GM21526 (cell line): ENCODE measurements around the gene ASB3.
"Not testable (repeated sequence)": the region's sequence is repeated elsewhere in the genome, so short reads cannot be mapped to it uniquely, and the experiment has no call there.

Source experiments
- ATAC-seq: cut with Tn5 transposase; IDR thresholded peaks from one replicate; pipeline ENCODE4 v1.9.1; 2021; ENCODE audit warnings: moderate library complexity; ENCODE audit not compliant: unreplicated experiment, low FRiP score

The ASB3 gene

DNA sequence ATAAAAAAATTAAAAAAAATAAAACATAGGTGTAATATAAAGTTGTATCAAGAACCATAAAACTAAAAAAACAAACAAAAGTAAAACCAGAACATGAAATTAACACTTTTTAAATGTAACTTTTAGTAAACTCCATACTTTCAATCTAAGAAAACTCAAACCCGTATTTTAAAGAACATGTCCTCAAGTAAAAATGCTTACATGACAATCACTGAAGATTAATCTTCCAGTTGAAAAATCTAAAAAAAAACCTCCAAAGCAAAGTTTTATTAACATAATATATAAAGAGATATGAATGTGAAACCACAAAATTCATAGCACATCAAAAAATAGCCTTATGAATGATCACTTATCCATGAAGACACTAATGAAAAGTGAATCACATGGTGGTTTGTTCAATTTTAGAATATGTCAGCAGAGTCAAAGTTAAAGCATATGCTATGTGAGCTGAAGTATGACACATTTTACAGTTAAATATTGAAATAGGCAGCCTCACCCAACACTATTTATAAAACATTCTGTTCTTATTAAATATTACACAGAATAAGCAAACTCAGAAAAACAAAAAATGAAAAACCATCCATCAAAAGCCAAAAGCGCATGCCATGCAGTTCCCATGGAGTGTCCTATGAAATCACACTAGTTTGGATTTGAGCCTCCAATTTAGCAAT is 42.2 kb downstream of the ASB3 start:
- no peak for ATAC-seq

DNA sequence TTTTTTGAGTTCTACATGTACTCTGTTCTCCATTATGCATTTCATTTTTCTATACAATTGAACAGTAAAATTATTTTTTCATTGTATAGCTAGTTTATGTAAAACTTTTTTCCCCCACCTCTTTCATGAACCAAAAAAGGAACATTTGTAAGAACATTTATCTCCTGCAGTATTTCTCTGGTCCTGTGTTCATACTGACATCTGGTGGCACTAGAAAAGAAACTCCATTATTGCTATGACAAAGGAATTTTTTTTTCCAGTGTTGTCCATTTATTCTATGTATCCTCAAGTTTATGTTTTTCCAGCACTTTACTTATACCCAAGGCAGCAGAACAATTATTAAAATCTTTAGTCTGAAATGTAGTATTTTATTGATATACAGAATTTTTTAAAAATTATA is 46.6 kb downstream of the ASB3 start:
- no peak for ATAC-seq

DNA sequence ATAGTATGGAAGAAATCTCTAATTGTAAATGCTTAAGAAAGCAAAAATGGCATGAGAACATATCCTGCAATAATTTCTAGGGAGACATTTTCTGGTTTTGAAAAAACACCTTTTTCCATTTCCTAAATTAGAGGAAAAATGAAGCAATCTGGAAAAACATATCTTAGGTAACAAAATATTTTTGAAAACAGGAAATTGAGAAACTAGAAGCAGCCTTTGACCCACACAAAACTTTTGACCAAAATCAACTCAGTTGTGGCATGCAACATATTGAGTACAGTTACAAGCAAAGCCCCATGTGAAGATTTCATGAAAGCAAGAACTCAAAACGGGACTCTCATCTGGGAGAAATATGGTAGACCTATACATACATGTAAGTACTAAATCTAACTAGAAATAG is 47.7 kb downstream of the ASB3 start:
- ATAC-seq, result no peak

DNA sequence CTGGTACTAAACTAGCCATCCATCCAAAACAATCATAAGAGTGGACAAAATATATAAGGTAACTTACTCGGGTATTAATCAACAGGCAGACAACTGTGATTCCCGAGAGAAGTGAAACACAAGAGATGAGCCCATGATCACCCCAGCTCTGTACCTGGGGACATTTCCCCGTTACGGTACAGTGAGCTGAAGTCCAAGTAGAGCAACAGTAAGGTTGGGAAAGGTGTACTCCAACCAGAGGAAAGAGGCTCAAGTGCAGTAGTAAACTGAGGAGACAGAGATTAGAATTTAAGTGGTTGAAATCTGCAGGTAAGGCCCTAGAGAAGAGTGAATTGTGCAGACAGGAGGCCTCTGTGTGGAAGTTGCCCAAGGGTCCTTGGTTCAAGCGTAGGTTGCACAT is 49.7 kb downstream of the ASB3 start:
- ATAC-seq, result no peak

DNA sequence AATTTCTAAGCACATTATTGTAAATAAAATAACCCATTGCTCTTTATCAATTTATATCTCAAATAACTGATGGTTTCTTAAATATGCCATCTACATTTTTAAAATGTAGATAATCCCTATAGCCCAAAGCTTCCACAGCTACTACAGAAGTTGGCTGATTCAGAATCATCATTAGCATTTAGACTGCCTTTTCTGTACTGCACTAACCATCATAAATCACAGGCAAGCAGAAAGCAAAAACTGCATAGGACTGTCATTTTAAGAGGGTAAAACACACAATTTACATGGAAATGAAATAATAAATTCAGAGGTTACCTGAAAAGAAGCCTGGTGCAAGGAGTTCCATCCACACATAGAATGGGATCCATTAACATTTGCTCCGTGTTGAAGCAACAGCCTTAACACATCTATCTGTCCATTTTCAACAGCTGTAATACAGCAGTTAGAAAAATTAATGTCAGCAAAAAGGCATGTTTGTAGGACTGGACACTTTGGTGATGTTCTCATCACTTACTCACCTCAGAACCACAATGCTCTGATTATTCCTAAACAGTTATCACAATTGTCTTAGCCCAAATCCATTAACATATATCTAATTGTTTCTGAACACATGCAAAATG is 57.5 kb downstream of the ASB3 start:
- ATAC-seq, result no peak

DNA sequence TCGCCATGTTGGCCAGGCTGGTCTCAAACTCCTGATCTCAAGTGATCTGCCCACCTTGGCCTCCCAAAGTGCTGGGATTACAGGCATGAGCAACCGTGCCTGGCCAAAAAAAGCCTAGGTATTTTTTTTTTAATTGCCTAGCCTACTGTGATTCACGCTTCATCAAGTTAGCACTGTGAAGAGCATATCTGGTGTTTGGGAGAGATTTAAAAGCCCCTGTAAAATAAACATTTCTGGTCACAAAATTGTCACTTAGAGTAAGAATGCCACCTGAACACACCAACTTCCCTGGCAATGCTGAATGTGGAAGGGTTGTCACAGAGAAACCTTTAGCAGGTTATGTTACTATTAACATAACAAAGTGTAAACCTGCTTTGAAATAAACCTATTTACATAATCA is 58.8 kb downstream of the ASB3 start:
- no peak for ATAC-seq

DNA sequence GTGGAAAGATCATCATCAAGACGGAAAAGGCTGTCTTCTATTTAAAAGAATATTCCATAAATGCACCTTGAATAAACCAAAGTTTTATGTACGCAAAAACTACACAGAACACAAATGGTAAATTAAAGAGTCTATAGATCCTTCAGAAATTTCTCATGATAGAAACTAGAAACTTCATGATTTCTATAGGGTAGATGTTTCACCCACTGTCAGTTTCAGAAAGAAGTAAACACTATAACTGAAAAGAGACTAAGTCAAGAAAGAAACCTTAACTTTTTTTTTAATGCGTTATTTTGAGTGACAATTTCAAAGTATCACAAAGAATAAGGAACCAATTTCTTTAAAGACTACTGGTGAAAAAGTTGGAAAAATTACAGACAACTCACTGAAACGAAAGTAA is 61.1 kb downstream of the ASB3 start:
- no peak for ATAC-seq

DNA sequence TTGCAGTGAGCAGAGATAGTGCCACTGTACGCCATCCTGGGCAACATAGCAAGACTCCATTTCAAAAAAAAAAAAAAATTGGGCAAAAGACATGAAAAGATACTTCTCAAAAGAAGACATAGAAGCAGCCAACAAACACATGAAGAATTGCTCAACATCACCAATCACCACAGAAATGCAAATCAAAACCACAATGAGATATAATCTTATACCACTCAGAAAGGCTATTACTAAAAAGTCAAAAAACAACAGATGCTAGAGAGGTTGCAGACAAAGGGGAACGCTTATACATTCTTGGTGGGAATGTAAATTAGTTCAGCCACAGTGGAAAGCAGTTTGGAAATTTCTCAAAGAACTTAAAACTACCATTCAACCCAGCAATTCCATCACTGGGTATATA is 62.2 kb downstream of the ASB3 start:
- ATAC-seq, result no peak

DNA sequence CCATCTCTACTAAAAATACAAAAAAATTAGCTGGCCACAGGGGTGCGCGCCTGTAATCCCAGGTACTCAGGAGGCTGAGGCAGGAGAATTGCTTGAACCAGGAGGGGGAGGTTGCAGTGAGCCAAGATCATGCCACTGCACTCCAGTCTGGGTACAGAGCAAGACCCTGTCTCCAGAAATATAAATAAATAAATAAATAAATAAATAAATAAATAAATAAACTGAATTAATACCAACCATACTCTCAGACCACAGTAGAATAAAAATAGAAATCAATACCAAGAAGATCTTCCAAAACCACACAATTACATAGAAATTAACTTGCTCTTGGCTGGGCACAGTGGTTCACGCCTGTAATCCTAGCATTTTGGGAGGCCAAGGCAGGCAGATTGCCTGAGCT is 65.8 kb downstream of the ASB3 start:
- not testable (repeated sequence) for ATAC-seq

DNA sequence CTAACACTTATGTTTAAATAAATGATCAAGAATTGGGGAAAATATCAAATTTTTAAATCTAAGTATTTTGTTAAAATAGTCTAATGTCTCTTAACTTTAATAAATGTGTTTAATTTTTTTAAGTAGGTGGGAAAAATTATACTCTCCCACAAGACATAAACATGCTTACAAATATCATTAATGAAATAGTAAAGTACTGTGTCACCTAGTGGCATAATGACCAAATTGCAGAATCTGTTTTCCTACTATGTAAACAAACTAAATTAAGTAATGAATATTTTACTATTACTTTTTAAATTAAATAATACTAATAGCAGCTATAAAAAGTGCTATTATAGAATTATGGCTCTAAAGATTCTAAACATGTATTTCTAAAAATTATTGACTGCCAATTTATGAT is 71.2 kb downstream of the ASB3 start:
- ATAC-seq, result peak; percentile 53

DNA sequence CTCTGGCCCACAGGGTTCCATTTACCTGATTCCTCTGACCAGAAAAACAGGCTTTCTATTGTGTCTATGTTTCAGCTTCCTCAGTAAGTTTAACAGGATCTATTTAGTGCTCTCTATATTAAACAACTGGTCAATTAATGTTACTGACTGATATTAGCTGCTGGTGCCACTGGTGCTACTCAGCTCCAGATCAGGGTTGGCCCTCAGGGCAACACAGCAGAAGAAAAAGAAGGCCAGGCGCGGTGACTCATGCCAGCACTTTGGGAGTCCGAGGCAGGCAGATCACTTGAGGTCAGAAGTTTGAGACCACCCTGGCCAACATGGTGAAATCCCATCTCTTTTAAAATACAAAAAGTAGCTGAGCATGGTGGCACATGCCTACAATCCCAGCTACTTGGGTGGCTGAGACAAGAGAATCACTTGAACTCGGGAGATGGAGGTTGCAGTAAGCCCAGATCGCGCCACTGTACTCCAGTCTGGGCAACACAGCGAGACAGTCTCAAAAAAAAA is 75.4 kb downstream of the ASB3 start:
- no peak for ATAC-seq

DNA sequence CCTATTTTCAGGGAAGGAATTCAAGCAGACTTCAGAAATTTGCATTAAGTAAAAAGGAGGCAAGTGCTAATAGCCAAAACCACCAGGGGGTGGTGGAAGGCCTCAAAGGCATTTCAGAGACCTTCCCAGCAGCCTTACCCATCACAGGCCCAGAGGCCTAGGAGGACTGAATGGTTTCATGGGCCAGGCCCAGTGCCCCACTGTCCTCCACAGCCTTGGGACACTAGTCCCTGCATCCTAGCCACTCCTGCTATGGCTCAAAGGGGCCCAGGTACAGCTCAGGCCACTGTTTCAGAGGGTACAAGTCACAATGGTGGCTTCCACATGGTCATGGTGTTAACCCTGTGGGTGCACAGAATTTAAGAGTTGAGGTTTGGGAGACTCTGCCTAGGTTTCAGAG is 77.8 kb downstream of the ASB3 start:
- no peak for ATAC-seq

DNA sequence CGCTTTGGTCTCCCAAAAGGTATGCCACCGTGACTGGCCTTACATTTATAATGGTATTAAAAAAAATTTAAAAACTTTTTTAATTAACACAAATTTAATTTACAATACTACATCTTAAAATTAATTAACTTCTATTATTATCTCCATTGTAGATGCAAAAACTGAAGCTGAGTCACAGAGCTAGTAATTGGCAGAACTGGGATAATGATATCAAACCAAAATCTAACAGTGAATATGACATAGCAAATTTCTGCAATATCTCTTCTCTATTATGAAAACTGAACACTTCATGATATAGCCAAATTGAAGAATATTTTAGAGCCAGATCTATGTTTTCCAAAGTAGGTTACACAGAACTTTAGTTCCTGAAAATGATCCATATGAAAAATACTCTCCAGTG is 85.5 kb downstream of the ASB3 start:
- no peak for ATAC-seq

DNA sequence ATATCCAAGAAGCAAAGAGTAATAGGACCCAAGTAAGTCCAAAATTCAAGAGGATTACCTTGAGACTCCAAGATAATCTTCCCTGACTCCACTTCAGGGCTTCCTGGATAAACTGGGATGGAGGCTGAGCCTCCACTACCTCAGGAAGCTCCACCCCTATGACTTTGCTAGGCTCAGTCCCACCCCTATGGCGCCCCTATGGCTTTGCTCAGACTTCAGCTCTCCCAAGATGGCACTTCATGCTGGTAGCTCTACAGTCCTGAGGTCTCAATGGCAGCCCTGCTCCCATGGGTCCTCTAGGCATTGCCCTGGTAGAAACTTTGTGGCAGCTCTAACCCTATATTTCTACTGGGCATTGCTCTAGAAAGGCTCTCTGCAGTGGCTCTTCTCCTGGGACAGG is 89.1 kb downstream of the ASB3 start:
- ATAC-seq, result no peak

DNA sequence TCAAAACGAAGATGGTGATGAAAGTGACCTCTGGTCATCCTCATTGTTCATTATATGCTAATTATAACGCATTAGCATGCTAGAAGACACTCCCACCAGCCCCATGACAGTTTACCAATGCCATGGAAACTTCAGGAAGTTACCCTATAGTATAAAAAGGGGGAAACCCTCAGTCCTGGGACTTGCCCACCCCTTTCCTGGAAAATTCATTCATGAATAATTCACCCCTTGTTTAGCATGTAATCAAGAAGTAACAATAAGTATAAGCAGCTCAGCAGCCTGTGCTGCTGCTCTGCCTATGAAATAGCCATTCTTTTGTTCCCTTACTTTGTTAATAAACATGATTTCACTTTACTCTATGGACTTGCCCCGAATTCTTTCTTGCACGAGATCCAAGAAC is 89.7 kb downstream of the ASB3 start:
- ATAC-seq, result no peak

DNA sequence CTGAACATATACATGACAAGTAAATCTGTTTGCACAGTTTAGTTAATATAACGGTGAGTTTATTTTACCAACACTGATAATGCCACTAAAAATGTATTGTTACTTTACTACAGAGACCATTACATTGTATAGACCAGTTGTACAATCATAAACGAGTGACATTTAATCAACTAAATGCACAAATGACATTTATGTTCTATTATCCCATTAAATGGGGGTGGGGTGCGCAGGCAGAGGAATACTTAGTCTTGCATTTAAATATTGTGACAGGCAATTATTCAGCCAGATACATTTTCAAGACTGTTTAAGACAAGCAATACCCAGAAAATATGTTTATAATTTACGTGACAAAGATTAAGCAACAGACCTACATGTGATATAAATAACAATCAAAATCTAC is 91.2 kb downstream of the ASB3 start:
- no peak for ATAC-seq

DNA sequence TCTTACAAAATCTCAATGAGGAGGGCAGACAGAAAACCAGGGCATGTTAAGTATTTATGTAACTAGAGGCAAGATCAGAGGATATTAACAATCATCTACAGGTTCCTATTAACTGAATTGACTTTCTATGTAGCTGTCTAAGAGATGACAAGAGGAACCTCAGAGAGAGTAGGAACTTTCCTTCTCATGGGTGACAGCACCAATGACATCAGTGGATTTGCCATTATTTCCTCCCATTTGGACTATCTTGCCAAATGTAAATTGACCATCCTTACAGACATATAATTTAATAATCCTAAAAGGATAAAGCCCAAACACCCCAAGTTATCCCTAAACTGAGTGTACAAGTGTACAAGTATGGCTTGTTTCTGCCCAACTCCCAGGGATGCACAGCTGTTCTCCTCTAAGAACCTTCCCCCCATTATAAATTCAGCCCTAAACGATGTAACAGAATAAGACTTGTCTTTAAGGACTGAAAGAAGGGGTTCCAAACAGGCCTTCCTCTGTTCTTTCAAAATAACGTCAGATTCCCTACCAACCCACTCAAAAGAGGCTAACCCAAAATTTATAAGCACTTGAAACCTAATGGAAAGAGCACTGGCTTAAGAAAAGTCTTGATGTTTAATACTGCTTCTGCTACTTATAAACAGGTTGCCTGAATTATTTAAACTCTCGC is 92.5 kb downstream of the ASB3 start:
- ATAC-seq, result no peak

DNA sequence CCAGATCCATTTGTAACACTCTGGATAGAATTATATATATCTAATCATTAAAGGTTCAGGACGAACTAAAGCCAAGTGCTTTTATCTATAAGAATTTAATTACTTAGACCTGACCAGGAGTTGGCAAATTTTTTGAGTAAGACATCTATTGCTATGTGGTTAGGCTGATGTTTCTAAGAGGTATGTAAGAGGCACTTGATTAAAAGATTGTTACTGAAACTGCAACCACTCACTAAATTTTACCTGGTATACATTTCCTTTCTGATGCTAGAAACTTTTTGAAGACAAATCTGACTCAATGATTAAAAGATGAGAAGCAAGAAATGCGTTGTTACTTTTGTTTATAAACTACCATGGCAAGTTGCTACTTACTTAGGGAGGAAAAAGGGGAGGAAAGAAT is 95.9 kb downstream of the ASB3 start:
- no peak for ATAC-seq

DNA sequence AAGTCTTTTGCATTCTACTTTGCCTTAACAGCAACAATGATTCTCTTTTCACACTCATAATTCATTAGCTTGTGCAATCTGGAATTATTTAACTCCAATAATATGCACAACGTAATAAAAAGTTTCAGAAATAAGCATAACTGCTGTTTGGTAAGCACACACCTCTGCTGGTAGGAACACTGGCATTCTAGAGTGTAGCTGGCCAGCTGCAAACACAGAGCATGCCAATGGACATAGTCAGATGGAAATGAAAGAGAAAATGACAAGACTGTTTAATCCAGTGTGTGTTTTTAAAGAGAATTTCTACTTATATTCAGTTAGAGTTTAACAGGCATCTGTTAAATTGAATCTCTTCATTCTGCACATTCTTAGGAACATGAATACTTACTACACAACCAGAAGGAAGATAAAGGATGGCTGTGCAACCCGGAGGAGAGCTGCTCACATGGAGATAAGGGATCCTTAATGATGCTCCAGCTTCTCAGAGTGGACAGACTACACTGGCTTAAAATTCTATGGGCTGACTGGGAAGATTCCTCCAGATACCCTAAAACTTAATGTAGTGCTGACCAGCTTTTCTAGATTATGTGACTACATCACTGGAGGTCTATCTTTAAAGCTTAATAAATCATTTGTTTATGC is 113.8 kb downstream of the ASB3 start:
- no peak for ATAC-seq

DNA sequence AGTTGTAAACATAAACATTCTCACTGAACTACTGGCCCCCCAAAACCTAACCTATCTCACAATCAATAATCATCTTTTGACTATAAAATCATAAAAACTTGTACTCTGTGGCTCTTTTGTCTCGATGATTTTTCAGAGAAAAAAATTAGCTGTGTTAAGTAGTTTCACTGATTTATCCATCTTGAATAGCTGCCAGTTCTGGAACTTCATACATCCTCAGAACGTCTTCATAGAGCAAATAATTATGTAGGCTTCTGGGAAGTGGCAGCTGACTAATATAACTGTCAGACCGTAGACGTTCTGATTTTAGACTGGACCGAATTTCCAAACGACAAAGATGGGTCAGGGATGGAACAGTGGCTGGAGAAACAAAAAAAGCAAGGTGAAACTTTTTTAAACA is 116.4 kb downstream of the ASB3 start:
- no peak for ATAC-seq

DNA sequence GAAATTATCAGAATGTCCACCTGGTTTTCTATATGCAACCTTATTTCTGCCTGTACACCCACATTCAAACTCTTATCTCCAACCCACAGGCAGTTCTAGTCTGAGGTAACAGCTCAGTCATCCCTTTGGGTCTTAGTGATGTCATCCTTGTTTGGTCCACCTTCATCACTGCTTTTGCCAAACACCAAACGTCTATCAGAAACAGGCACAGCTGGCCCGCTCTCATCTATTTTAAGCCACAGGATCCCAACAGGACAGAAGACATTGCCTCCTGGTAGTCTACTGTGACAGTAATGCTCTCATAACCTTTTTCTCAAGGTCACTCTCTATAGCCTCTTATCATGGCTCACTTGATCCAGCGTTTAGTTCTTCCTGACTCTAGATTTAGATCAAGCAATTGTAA is 118.1 kb downstream of the ASB3 start:
- no peak for ATAC-seq
